ENCODE results near the gene LRP1B.
"Not testable (repeated sequence)": the region's sequence is repeated elsewhere in the genome, so short reads cannot be mapped to it uniquely, and the experiment has no call there.

Gene LRP1B

GRCh38 chr2:142100970-142101369, 29.8 kb downstream of the LRP1B start:
- DNase-seq (ENCODE audit: low read depth in 2 of 2), result no peak

DNA sequence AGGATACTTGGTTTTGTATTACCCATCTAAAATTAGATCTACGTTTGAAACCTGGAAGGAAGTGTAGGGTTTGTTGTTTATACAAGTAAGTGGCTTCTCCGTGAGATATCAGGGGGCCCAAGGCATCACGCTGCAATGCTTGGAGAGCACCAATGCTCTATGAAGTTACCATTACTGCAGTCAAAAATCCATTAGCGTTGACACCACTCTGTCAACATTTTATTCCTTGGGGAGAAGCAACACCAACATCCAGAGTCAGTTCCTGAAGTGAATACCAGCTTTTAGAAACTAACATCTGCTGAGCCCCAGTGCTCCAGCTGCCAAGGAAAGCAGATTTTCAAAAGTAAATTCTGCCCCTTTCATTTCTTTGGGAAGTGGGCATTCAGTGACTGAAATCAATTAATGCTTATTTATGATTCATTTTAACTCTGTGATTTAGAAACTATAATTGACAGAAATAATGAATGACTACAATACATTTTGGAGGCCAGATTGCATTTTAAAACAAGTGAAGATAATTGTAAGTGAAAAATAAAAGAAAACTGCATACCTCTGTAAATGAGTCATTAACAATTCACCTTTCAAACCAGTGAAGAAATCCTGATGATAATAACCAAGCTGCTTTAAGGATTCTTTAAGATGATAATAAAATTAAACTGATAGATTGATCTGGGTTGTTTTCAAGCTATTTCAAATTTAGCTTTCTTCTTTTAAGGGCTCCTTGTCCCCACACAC, 30.5 kb downstream of the LRP1B start:
- no peak for DNase-seq (ENCODE audit: low read depth in 2 of 2)

GRCh38 chr2:142097711-142098110, 33.1 kb downstream of the LRP1B start:
- no peak for DNase-seq (ENCODE audit: low read depth in 2 of 2)

DNA sequence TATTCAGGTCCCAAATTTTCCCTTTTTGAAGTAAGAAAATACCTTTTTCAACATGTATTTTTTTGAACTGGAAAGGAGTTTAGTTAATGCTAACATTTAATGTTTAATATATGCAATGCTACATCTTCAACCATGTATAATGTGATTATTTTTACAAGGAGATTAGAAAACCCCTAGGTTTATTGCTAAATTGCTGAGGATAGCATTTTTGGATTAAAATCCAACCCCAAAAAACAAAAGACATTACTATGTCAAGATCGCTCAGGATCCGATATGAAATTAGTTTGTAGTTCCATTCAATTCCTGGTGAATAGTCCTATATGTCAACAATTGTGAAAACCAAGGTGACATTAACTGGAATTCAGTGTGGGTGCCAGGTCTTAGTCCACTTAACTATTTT, 35.2 kb downstream of the LRP1B start:
- DNase-seq (ENCODE audit: low read depth in 2 of 2), result no peak

DNA sequence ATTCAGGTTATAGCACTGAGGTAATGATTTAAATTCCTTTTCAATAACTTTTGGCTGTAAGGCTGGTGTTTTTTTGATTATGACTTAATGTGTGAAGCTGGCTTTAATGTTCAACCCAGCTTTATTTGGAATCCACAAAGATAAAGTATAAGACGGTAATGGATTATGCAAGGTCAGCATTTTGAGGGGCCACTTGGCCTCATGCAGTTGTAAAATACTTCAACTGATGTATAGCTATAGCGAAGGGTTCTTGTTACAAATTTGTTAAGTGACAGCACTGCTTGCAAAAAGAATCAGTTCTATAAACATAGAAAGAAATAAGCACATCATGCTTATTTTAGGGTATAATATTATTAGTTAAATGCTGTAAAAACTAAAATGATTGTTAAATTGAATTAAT, 36.6 kb downstream of the LRP1B start:
- DNase-seq (ENCODE audit: low read depth in 2 of 2), result no peak

- DNase-seq (ENCODE audit: low read depth in 2 of 2), result no peak
Observed at GRCh38 chr2:142088058-142088568, 42.7 kb downstream of the LRP1B start.

GRCh38 chr2:142087585-142087984, 43.2 kb downstream of the LRP1B start:
- not testable (repeated sequence) for DNase-seq (ENCODE audit: low read depth in 2 of 2)

GRCh38 chr2:142082368-142082767, 48.4 kb downstream of the LRP1B start:
- DNase-seq (ENCODE audit: low read depth in 2 of 2), result no peak

- DNase-seq (ENCODE audit: low read depth in 2 of 2), result no peak
Observed at GRCh38 chr2:142076317-142076716, 54.5 kb downstream of the LRP1B start.

DNA sequence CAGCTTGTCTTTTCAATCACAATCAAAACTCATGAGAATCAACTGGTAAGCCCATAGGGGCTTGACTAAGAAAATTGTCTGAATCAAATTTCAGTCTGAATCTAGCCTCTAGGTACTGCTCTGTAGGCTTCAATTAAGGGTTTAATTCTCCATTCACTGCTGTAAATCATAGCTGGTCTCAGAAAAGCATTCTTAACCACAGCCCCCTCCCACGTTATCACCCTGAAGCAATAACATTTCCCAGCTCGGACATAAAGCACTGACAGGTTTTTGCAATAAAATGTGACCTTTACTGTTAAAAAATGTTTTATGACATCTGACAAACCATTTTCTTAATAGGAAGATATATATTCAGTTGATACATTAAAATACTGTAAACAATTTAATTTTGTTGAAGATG, 55.0 kb downstream of the LRP1B start:
- DNase-seq (ENCODE audit: low read depth in 2 of 2), result no peak

DNA sequence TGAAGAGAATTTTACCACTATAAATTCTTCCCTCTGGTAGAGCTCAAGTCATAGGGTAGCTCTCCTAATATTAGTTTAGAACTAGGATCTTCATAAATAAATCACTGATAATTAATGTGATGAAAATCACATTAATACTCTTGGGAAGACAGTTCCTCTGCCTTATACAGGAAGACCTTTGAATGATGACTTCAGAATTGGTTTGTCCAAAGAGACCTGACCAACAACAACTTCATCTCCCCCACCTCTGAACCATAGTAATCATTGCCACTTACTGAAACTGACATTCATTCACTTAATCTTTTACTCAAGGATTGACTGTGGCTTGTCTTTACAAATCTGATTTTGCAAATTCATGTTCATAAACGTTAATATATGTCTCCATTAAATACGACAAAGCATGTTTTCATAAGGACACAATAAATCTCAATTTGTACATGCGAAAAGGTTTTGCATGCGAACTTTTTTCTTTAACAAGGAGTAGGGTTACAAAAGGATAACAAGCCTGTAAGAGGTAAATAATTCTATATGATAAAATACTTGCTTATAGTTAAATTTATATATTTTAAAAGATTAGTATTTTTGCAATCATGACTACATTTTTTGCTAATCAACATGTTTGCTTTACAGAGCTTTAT, 61.4 kb downstream of the LRP1B start:
- DNase-seq (ENCODE audit: low read depth in 2 of 2), result no peak

DNA sequence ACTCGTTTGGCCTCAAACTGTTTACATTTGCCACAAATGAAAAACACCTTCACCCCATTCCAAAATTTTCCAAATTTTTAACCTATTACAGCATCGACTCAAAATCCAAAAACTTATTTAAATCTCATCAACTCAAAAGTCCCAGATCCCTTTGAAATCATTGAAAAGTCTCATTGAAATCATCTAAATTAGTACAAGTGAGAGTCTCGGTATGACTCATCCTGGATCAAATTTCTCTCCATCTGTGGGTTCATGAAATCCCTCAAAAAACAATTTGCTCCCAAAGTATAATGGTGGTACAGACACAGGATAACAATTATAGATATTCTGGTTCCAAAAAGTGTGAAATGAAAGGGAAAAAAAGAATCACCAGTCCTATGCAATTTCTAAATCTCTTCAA, 65.1 kb downstream of the LRP1B start:
- no peak for DNase-seq (ENCODE audit: low read depth in 2 of 2)

DNA sequence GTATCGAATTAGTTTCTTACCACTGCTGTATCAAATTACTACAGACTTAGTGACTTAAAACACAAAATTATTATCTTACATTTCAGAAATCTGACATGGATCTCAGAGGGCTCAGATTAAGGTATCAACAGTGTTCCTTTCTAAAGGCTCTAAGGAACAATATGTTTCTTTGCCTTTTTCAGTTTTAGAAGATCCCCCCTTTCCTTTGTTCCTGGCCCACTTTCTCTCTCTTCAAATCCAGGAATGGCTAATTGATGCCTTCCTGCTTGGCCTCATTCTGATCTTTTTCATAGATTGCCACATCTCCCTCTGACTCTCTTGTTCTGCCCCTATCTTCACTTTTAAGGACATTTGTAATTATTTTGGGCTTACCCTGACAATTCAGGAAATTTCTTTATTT, 65.7 kb downstream of the LRP1B start:
- no peak for DNase-seq (ENCODE audit: low read depth in 2 of 2)

DNA sequence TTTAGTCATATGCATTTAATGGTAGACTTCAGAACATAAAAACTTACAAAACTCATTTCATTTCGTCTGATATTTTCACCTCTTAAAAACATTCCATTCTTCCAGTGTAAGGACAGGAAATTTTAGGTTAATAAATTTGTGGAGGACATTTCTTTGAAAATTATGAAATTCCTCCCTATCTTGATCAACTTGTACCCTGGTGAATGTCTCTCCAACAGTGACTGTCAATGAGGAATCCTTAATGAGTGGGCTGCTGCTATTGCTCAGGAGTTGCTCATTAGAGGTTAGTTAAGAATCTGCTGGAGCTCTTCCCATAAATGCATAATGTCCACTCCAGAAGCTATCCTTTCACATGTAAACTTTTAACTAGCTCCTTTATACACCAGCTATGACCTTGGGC, 69.1 kb downstream of the LRP1B start:
- DNase-seq (ENCODE audit: low read depth in 2 of 2), result no peak

DNA sequence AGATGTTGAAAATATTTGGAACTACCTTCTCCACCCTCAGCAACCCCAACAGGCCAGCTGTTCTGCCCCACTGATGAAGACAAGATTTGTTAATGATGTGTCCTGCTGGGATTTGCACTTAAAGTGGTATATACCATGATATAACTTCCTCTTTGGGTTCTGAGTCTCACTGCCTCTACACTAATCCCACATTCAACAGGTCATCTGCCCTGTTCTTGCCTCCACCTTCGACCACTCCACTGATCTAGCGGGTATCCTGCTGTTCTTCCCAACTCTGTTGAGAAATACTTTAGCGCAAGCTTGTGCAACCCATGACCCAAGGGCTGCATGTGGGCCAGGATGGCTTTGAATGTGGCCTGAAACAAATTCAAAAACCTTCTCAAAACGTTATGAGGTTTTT, 72.7 kb downstream of the LRP1B start:
- no peak for DNase-seq (ENCODE audit: low read depth in 2 of 2)

- no peak for DNase-seq (ENCODE audit: low read depth in 2 of 2)
Observed at GRCh38 chr2:142056784-142057183, 74.0 kb downstream of the LRP1B start.

- DNase-seq (ENCODE audit: low read depth in 2 of 2), result no peak
Observed at GRCh38 chr2:142052220-142052863, 78.5 kb downstream of the LRP1B start.

- DNase-seq (ENCODE audit: low read depth in 2 of 2), result no peak
Observed at GRCh38 chr2:142048581-142048980, 82.2 kb downstream of the LRP1B start.

GRCh38 chr2:142045641-142046040, 85.2 kb downstream of the LRP1B start:
- no peak for DNase-seq (ENCODE audit: low read depth in 2 of 2)

DNA sequence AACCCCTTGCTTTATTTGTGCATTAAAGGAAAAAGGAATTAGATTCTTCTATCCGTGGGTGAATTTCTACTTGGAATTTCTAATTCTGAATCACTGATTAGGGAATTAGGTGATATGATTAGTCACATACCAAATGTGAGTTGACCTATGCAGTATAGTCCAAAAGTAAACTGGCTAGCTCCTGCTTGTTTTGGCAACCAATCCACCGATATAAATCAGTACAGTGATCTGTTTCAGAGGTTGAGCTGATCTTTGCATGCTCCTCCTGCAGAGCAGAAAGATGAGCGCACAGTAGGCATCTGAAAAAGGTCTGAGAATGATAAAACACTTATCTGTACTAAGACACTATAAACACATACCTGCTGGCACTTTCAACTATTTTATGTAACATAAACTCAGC, 86.6 kb downstream of the LRP1B start:
- DNase-seq (ENCODE audit: low read depth in 2 of 2), result no peak

- DNase-seq (ENCODE audit: low read depth in 2 of 2), result no peak
Observed at GRCh38 chr2:142042536-142043199, 88.1 kb downstream of the LRP1B start.

DNA sequence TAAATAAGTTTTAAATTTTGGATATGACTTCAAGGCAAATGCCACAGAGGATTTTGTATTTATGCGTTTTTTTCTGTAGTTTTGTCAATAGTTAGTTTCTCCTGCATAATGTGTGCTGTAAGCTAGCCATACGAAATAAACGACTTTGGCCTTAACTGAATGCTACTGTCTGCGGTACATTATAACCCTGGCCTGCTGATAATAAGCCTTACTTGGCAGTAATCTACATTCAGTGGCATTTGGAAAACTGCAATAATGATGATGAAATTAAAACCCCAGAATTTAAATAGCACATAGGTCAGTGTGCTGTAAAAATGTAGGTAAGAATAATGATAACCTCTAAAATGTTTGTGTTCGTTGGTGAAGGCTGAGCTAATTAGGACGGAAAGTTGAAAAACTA, 88.8 kb downstream of the LRP1B start:
- DNase-seq (ENCODE audit: low read depth in 2 of 2), result no peak
